GM19025 (cell line): Measurements from ENCODE around the gene SCN1A.
A peak's percentile ranks its signal among the peaks of the same experiment; 100 is the strongest.
"Not testable (repeated sequence)": the region's sequence is repeated elsewhere in the genome, so short reads cannot be mapped to it uniquely, and the experiment has no call there.

Experiments used
- ATAC-seq: cut with Tn5 transposase; IDR thresholded peaks from one replicate; pipeline ENCODE4 v1.9.1; 2021; ENCODE audit warnings: mild to moderate bottlenecking, low read depth, moderate library complexity; ENCODE audit not compliant: unreplicated experiment

SCN1A gene

DNA sequence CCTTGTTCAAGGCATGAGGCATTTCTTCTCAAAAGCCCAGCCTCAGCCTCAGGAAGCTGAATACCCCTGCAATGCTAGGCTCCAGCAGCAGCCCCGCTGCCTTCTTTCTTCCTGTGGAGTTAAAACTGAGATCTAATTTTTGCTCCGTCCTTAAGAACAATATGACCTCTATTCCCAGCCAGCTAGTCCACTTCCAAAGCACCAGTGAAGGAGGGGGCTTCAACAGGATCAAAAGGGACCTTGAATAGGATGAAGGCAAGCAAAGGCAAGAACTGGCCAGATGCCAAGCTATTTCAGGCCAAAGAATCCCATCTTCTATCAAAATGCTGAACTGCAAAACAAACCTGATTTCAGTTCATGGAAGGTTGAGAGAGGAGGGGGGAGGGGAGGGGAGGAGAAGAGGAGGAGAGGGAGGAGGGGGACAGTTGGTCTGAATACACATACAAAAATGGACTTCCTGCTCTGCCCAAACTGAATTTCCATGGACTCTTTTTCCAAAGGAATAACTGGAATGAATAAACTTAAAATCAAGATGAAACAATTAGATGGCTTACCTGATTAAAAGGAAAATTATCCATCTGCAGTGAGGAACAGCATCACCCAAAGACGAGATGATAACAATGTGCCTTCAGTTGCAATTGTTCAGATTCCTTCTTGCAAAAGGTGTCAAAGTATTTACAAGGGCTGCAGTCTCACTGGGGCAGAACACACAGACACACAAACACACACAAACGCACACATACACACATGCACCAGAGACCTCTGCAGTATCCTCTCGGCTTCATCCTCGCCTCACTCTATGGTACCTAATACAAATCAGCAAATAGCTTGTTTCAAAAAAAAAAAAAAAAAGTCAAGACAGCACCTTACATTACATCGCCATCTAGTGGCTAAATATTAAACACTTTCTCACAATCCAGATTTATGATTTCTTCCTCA is at the start of gene SCN1A:
TSS of gene SCN1A (minus strand) at position 804 of the 939 bp plus-strand sequence. CDS start 54,399 bp downstream, outside the sequence.
- no peak for ATAC-seq

DNA sequence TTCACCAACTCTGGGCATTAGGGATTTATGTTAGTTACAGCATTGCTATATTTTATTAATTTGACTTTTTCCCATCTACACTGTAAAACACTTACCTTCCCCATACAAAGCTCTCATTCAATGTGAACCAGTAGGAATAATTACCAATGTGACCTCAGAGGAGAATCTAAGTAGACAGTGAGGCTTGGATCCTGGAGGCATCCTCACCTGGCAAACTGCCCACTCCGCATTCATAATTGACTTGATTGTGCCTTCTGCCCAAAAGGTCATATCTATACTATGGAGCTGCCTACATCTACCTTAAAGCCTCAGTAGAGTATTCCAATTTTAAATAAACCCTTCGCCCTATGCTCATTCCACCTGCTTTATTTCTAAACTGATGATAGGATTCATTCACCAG is 45.4 kb upstream of the SCN1A start:
- no peak for ATAC-seq

DNA sequence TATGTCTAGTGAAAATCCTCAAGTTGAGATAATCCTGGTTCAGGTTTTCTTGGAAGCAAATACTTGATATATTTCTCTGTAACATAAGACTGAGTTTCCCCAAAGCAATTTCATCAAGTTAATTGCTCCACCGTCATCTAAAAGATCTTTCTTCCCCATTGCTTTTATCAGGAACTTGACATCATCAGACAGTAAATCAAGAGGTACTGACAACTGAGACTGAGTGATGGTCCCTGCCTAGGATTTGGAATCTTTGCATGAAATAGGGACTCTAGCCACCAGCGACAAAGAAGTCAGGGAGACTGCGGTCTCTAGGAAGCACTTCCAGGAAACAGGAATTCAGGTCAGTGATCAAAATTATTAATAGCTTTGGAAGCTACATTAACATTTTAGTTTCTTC is 43.4 kb upstream of the SCN1A start:
- no peak for ATAC-seq

DNA sequence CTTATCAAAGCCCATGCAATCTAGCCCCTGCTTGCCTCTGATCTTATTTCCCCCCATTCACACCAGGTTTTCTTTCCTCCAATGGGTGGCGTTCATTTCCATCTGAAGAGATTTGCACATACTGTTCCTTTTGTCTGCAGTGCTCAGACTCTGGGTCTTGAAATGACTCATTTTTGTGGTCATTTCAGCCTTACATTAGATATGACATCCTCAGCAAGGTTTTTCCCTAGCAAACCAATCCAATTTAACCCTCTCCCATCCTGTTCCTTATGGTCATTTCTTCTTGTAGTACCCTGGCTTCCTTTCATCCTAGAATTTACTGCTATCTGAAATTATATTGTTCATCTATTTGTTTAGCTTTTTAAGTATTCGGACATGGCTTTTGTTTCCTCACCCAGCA is 42.5 kb upstream of the SCN1A start:
- ATAC-seq: peak; percentile 69

DNA sequence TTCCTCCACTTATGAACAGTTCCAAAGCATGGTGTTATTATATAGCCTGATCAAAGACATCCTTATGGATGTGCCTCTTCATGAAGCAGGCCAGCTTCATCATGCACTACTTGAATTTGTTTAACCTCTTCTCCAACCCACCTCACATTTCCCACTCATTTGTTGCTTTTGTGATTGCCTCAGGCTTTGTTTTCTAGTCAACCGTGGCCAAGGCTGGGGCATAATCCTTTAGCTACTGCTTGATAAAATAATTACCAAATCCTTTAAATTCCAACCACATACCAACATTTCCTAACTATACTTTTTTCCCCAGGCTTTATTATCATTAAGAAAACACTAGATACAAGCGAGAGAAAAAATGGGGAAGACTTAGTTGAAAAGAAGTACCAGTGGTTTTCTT is 39.6 kb upstream of the SCN1A start:
- no peak for ATAC-seq

DNA sequence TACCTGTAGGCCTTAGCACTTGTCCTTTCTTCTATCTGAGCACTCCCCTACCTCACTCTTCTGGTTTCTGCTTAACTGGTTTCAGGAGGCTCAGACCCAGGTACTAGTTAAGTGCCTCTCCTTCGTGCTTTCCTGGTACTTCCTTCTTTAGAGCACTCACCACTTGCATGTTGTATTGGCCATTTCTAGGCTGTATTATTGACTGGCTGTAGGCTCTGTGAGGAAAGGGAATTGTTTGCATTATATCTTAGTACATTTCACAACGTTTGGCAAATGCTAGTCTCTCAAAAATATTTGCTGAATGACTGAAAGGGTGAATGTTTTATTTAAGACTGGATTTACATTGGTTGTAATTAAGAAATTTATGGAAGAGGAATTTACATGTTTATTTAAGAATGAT is 36.0 kb upstream of the SCN1A start:
- no peak for ATAC-seq

DNA sequence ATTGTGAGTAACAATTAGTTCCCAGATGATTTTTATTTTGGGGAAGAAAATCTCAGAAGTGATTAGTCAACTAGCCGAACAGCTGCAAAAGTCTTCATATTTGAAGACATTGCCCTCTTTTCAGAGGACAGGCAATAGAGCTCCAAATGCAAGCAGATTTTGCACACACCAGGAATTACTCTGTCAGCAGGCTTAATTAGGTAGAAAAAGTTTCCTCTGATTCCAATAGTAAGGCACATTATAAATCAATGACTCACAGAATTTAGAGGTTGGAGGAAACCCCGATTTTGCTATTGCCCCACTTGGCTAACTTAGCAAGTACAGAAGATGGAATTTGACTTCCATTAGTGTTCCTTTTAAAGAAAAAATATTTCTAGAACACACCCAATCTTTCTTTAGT is 30.7 kb upstream of the SCN1A start:
- ATAC-seq: no peak

GRCh38 chr2:166157578-166157977 is 29.8 kb upstream of the SCN1A start:
- no peak for ATAC-seq

GRCh38 chr2:166156985-166157490 is 29.2 kb upstream of the SCN1A start:
- no peak for ATAC-seq

DNA sequence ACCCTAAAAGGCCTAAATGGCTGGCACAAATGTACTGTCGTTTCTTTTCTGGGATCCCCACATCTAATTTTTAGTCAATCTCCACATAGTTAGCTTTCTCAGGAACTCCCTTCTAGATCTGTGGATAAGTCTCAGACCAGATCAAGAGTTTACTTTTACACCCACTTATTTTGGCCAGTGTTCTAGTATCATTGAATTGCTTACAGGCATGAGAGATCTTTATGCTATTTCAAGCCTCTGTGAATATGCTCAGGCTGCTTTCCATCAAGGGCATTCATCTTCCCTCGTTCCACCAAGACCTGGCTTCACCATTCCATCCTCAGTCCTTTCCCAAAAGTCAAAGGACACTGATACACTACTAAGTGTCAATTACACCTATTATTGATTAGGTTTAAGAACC is 27.8 kb upstream of the SCN1A start:
- no peak for ATAC-seq

- no peak for ATAC-seq
These were observed 27.0 kb upstream of the SCN1A start for GRCh38 chr2:166154685-166155338.

- ATAC-seq: no peak
These were observed 24.2 kb upstream of the SCN1A start for GRCh38 chr2:166152064-166152463.

DNA sequence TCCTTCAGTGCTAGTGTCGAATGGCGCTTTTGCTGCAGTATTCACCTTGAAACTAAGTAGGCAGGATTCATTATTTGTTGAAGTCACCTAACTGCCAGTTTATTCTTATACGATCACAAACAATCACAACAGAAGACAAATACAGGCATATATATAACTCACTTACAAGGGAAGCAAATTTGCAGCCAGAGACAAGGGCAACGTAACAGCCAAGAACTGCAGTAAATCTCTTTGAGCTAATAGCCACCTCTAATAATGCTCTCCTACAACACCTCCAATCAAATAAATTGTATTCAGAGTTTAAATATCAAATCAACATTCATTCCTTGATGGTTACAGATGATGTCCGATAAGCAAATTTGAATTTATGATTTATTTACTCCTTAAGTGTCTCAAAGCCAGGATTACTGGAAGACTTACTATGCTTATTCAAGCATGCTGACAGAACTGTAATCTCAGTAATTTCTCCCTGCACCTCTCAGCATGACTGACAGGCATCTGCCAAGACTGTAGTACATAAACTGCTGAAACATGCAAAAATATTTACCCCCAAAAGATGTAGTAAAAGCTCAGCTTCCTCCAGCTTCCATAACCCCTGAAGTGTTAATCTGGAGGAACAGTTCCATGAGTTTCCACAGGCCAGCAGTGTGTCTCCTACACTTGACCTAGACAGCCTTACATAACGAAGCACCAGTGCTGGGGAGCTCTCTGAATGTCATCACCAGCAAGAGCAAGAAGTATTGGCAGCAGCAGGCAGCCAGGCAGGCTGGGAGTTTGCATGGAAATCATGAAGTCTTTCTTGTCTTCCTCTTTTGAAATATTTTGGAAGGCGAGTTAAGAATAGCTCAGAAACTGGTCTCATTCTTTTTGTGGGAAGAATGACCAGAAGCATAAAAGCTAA is 20.9 kb upstream of the SCN1A start:
- ATAC-seq: no peak

DNA sequence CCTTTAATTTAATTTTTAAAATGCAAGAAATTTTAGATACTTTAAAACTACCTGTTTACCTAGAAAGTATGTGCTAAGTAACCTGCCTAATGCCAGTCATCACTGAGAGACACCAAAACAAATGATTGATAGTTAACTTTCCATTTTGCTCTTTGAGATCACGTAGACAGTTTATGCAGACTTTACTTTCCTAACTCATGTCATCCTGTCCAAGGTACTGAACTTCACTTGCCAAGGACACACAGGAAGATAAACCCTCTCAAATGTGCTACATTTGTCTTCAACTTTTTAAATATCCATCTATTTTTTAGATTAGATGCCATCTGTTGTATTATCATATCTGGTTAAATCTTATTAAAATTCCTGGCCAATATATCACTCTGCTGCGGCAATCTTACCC is 20.1 kb upstream of the SCN1A start:
- no peak for ATAC-seq

GRCh38 chr2:166144071-166144470 is 16.3 kb upstream of the SCN1A start:
- ATAC-seq: no peak

- ATAC-seq: no peak
These were observed 13.1 kb upstream of the SCN1A start for GRCh38 chr2:166140932-166141331.

GRCh38 chr2:166140475-166140874 is 12.7 kb upstream of the SCN1A start:
- ATAC-seq: no peak

DNA sequence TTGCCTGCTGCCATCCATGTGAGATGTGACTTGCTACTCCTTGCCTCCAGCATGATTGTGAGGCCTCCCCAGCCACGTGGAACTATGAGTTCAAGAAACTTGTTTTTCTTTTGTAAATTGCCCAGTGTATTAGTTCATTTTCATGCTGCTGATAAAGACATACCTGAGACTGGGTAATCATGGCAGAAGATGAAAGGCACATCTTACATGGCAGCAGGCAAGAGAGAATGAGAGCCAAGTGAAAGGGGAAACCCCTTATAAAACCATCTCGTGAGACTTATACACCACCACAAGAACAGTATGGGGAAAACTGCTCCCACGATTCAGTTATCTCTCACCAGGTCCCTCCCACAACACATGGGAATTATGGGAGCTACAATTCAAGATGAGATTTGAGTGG is 11.7 kb upstream of the SCN1A start:
- ATAC-seq: not testable (repeated sequence)

GRCh38 chr2:166138667-166139066 is 10.8 kb upstream of the SCN1A start:
- ATAC-seq: no peak

DNA sequence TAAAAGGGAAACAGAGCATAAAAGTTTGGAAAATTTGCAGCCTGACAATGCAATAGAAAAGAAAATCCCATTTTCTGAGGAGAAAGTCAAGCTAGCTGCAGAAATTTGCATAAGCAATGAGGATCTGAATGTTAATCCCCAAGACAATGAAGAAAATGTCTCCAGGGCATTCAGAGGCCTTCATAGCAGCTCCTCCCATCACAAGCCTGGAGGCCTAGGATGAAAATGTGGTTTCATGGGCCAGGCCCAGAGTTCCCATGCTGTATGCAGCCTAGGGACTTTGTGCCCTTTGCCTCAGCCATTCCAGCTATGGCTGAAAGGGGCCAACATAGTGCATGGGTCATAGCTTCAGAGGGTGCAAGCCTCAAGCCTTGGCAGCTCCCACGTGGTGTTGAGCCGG is 10.3 kb upstream of the SCN1A start:
- ATAC-seq: no peak

- no peak for ATAC-seq
These were observed 9.5 kb upstream of the SCN1A start for GRCh38 chr2:166137331-166137730.
